ENCODE data around the gene PPARG.
"Not testable (repeated sequence)": the region's sequence is repeated elsewhere in the genome, so short reads cannot be mapped to it uniquely, and the experiment has no call there.

The PPARG gene

DNA sequence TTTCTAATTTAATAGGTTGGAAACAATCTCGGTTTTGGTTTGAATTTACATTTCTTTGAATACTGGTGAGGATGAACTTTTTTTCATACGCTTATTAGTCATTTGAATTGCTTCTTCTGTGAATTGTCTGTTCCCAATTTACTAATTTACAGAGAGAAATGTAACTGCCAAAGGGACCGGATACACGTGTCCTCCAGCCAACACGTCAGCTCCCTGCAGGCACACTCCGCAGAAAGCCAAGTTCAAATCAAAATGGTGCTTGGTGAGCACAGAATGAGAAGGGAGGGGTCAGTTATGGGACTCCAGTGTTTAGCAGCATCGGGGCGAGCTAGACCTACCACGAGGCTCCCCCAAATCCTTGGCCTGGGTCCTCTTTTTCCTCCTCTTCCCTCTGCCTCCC is 184.6 kb downstream of the PPARG start:
- H3K4me3 ChIP-seq (ENCODE audit: severe bottlenecking), result no peak overlapping the region
- peaks cover 18% of the 10 kb centered on the region for H3K4me1 ChIP-seq (ENCODE audit: insufficient read depth, poor library complexity, severe bottlenecking)
- no peaks in the 10 kb centered on the region for H3K36me3 ChIP-seq (ENCODE audit: low read depth)
- DNase-seq (ENCODE audit: low spot score), result peak; percentile 4
- H3K27me3 ChIP-seq (ENCODE audit: insufficient read depth, poor library complexity, severe bottlenecking), result no peaks in the 10 kb centered on the region
- ATAC-seq (ENCODE audit: low read depth), result no peak
- no peaks in the 10 kb centered on the region for H3K9me3 ChIP-seq (ENCODE audit: severe bottlenecking)
- TF ChIP-seq, protein P1, sequence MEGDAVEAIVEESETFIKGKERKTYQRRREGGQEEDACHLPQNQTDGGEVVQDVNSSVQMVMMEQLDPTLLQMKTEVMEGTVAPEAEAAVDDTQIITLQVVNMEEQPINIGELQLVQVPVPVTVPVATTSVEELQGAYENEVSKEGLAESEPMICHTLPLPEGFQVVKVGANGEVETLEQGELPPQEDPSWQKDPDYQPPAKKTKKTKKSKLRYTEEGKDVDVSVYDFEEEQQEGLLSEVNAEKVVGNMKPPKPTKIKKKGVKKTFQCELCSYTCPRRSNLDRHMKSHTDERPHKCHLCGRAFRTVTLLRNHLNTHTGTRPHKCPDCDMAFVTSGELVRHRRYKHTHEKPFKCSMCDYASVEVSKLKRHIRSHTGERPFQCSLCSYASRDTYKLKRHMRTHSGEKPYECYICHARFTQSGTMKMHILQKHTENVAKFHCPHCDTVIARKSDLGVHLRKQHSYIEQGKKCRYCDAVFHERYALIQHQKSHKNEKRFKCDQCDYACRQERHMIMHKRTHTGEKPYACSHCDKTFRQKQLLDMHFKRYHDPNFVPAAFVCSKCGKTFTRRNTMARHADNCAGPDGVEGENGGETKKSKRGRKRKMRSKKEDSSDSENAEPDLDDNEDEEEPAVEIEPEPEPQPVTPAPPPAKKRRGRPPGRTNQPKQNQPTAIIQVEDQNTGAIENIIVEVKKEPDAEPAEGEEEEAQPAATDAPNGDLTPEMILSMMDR (IDR thresholded peaks at IDR 0.05; ENCODE audit: poor library complexity, severe bottlenecking), result no peak
- H3K27ac ChIP-seq (ENCODE audit: poor library complexity, severe bottlenecking), result no peak overlapping the region

DNA sequence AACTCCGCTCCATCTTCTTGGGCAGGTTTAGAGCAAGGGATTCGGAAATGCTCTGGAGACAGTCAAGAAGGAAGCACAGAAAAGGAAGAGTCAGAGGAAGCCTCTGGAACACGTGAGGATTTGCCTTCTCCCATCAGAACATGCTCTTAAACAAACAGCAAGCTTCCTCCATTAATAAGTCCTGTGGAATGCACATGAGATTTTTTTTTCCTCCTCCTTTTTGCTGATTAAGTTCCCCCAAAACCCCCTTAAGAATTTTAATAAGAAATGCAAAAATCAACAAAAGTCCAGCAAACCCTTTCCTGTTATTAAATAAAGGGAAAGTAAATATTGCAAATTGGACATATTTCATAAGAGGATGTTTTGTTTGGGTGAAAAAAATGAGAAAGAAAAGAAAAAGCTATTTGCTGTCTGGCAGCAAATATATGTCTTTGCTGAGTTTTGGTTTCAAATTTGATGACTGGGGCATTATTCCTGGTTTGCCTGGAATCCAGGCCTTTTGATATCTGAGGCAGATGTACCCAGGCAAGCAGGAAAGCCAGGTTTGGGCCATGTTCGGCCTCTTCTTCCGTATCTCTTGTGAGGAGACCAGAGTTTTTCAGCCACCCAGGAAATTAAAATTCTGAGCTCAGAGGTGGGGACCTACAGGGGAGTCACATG is 187.5 kb downstream of the PPARG start:
- TF ChIP-seq, protein P1 (IDR thresholded peaks at IDR 0.05; ENCODE audit: poor library complexity, severe bottlenecking), result no peak
- no peaks in the 10 kb centered on the region for H3K9me3 ChIP-seq (ENCODE audit: severe bottlenecking)
- ATAC-seq (ENCODE audit: low read depth), result peak; percentile 54; the same call in 1 of the 3 replicates
- no peaks in the 10 kb centered on the region for H3K36me3 ChIP-seq (ENCODE audit: low read depth)
- no peaks in the 10 kb centered on the region for H3K27me3 ChIP-seq (ENCODE audit: insufficient read depth, poor library complexity, severe bottlenecking)
- peaks cover 9% of the 10 kb centered on the region for H3K4me1 ChIP-seq (ENCODE audit: insufficient read depth, poor library complexity, severe bottlenecking)
- peak; percentile 3 for DNase-seq (ENCODE audit: low spot score)
- peak overlapping the region; percentile 19 for H3K27ac ChIP-seq (ENCODE audit: poor library complexity, severe bottlenecking)
- H3K4me3 ChIP-seq (ENCODE audit: severe bottlenecking), result no peak overlapping the region

DNA sequence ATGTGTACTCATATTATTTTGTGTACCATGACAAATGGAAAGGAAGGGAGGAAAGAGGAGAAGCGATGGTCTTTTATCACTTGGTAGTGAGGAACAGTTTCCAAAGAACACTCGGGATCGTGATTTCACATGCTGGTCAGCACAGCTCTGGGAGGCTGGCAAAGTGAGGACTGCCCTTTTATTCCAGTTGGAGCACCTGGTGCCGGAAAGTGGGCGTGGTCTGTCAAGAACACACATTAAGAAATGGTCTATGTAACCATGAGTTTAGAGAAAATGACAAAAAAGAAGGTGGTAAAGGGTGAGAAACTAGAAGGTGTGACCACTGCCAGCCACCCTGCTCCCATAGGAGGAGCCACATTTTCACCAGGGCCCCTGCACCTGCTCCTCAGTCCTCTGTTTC is 188.4 kb downstream of the PPARG start:
- ATAC-seq (ENCODE audit: low read depth) (no peak), DNase-seq (ENCODE audit: low spot score) (peak; percentile 30)
- Histone ChIP-seq H3K4me1 (ENCODE audit: insufficient read depth, poor library complexity, severe bottlenecking) (peaks cover 9% of the 10 kb centered on the region), H3K36me3 (ENCODE audit: low read depth) (no peaks in the 10 kb centered on the region), H3K9me3 (ENCODE audit: severe bottlenecking) (no peaks in the 10 kb centered on the region), H3K27me3 (ENCODE audit: insufficient read depth, poor library complexity, severe bottlenecking) (no peaks in the 10 kb centered on the region), H3K4me3 (ENCODE audit: severe bottlenecking) (no peak overlapping the region), H3K27ac (ENCODE audit: poor library complexity, severe bottlenecking) (no peak overlapping the region)
- TF ChIP-seq, protein P1 (IDR thresholded peaks at IDR 0.05; ENCODE audit: poor library complexity, severe bottlenecking), result no peak

DNA sequence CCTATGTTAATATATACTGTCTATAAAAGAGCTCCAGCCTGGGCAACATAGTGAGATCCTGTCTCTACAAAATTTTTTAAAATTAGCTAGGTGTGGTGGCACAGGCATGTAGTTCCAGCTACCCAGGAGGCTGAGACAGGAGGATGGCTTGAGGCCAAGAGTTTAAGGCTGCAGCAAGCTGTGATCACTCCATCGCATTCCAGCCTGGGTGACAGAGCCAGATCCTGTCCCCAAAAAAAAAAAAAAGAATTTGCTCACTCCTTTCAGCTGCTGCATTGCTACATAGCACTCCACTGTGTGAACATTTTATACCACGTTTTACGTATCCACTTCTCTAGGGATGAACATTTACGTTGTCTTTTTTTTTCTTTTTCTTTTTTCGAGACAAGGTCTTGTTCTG is 189.5 kb downstream of the PPARG start:
- TF ChIP-seq, protein P1 (IDR thresholded peaks at IDR 0.05; ENCODE audit: poor library complexity, severe bottlenecking), result no peak
- H3K27ac ChIP-seq (ENCODE audit: poor library complexity, severe bottlenecking), result no peak overlapping the region

DNA sequence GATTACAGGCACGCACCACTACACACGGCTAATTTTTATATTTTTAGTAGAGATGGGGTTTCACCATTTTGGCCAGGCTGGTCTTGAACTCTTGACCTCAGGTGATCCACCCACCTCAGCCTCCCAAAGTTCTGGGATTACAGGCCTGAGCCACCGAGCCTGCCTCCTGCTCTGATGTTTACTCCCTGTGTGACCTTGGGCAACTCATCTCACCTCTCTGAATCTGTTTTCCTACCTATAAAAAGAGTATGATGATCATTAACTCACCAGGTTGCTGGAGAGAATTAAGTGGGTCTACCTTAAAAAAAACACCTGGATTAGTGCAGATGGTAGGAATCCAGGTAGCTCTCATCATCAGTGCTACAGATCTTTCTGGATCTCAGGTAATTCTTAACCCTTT is 190.3 kb downstream of the PPARG start:
- H3K27ac ChIP-seq (ENCODE audit: poor library complexity, severe bottlenecking); ATAC-seq (ENCODE audit: low read depth); DNase-seq (ENCODE audit: low spot score); H3K36me3 ChIP-seq (ENCODE audit: low read depth); H3K4me3 ChIP-seq (ENCODE audit: severe bottlenecking); H3K27me3 ChIP-seq (ENCODE audit: insufficient read depth, poor library complexity, severe bottlenecking); H3K4me1 ChIP-seq (ENCODE audit: insufficient read depth, poor library complexity, severe bottlenecking); H3K9me3 ChIP-seq (ENCODE audit: severe bottlenecking): not testable (repeated sequence)

More for the DNA sequence above, 189.5 kb downstream of the PPARG start:
- Histone ChIP-seq H3K4me3 (ENCODE audit: severe bottlenecking) (no peak overlapping the region), H3K36me3 (ENCODE audit: low read depth) (no peaks in the 10 kb centered on the region), H3K4me1 (ENCODE audit: insufficient read depth, poor library complexity, severe bottlenecking) (peaks cover 9% of the 10 kb centered on the region), H3K9me3 (ENCODE audit: severe bottlenecking) (no peaks in the 10 kb centered on the region), H3K27me3 (ENCODE audit: insufficient read depth, poor library complexity, severe bottlenecking) (no peaks in the 10 kb centered on the region)
- ATAC-seq (ENCODE audit: low read depth) (no peak), DNase-seq (ENCODE audit: low spot score) (no peak)

Data from RWPE2 (cell line).